NCI-H69 (cell line): ENCODE results near the gene LTK.

ENCODE experiments used
- DNase-seq: peaks from one replicate; lab custom pipeline; 2025; lab: John Stamatoyannopoulos, UW

The LTK gene

GRCh38 chr15:41530363-41530956 is 16.8 kb upstream of the LTK start:
- DNase-seq: no peak

GRCh38 chr15:41523097-41523496 is 9.5 kb upstream of the LTK start:
- no peak for DNase-seq

- no peak for DNase-seq
Measured at GRCh38 chr15:41521614-41522013, 8.0 kb upstream of the LTK start.

- DNase-seq: no peak
Measured at GRCh38 chr15:41520636-41521035, 7.0 kb upstream of the LTK start.

- DNase-seq: no peak
Measured at GRCh38 chr15:41517895-41518449, 4.3 kb upstream of the LTK start.

- peak; percentile 26 for DNase-seq
Measured at GRCh38 chr15:41512940-41513505, 604 bp downstream of the LTK start.

- no peak for DNase-seq
Measured at GRCh38 chr15:41512512-41512939, 1.1 kb downstream of the LTK start.

- DNase-seq: peak; percentile 36
Measured at GRCh38 chr15:41511899-41512369, 1.7 kb downstream of the LTK start.

GRCh38 chr15:41511331-41511898 is 2.2 kb downstream of the LTK start:
- DNase-seq: peak; percentile 16

- DNase-seq: no peak
Measured at GRCh38 chr15:41510728-41511127, 2.9 kb downstream of the LTK start.

- peak; percentile 67 for DNase-seq
Measured at GRCh38 chr15:41507820-41508290, 5.8 kb downstream of the LTK start.

- DNase-seq: no peak
Measured at GRCh38 chr15:41506796-41507341, 6.8 kb downstream of the LTK start.

- DNase-seq: no peak
Measured at GRCh38 chr15:41505776-41506175, 7.9 kb downstream of the LTK start.

- DNase-seq: no peak
Measured at GRCh38 chr15:41504751-41505492, 8.7 kb downstream of the LTK start.

GRCh38 chr15:41503669-41504010 is 10.0 kb downstream of the LTK start:
- DNase-seq: no peak

GRCh38 chr15:41502795-41503668 is 10.6 kb downstream of the LTK start:
- no peak for DNase-seq

GRCh38 chr15:41501931-41502794 is 11.5 kb downstream of the LTK start:
- peak; percentile 54 for DNase-seq

GRCh38 chr15:41501191-41501917 is 12.3 kb downstream of the LTK start:
- DNase-seq: peak; percentile 54

GRCh38 chr15:41499109-41499851 is 14.3 kb downstream of the LTK start:
- DNase-seq: peak; percentile 33
